ENCODE measurements around the gene POMGNT1. TPM values are rescaled to one million over a fixed set of nuclear protein-coding genes. Genes with fewer than 3 reads are reported as not detected.

Gene POMGNT1
- total RNA-seq, 1 experiment from 2014 or later: 92.5 TPM

GRCh38 chr1:46210561-46210960 lies 12.3 kb upstream of the POMGNT1 start:
- no TSS peak for BruUV-seq (replicated peaks)
- ATAC-seq (no peak), DNase-seq (no peak)
- Histone ChIP-seq H2AFZ (ENCODE audit: low read length) (no peak overlapping the region), H3F3A (ENCODE audit: low read length, unreplicated experiment) (no peaks in the 10 kb centered on the region), H4K20me1 (ENCODE audit: low read length) (no peaks in the 10 kb centered on the region), H3K4me1 (ENCODE audit: insufficient read depth, low read length) (no peaks in the 10 kb centered on the region), H3K9me3 (ENCODE audit: low read length) (no peaks in the 10 kb centered on the region), H3K9me2 (replicated peaks; ENCODE audit: low read length) (no peaks in the 10 kb centered on the region), H3K27me3 (ENCODE audit: low read length) (no peaks in the 10 kb centered on the region), H3K36me3 (ENCODE audit: low read depth, low read length) (no peaks in the 10 kb centered on the region), H3K79me2 (ENCODE audit: low read length) (no peaks in the 10 kb centered on the region), H3K4me3 (ENCODE audit: low read length) (no peak overlapping the region), H3K27ac (ENCODE audit: low read length) (no peak overlapping the region), H3K4me2 (ENCODE audit: low read length) (no peak overlapping the region), H3K9ac (ENCODE audit: low read length) (no peak overlapping the region)
- ChIA-PET CTCF (no interaction called here), POLR2A (ENCODE audit: unreplicated experiment) (interaction anchor here (0.6 kb wide), 1 partner anchor 620 kb away, joined by 3 read pairs; no protein-coding TSS in a partner anchor)
- intact Hi-C loops (cut with micrococcal nuclease): no loop called here
- TF ChIP-seq EZH2phosphoT487 (IDR thresholded peaks at IDR 0.05; ENCODE audit: borderline replicate concordance, low read length) (no peak), EZH2 (IDR thresholded peaks at IDR 0.05; ENCODE audit: low read length, unreplicated experiment) (no peak)
- TF ChIP-seq, protein P1, sequence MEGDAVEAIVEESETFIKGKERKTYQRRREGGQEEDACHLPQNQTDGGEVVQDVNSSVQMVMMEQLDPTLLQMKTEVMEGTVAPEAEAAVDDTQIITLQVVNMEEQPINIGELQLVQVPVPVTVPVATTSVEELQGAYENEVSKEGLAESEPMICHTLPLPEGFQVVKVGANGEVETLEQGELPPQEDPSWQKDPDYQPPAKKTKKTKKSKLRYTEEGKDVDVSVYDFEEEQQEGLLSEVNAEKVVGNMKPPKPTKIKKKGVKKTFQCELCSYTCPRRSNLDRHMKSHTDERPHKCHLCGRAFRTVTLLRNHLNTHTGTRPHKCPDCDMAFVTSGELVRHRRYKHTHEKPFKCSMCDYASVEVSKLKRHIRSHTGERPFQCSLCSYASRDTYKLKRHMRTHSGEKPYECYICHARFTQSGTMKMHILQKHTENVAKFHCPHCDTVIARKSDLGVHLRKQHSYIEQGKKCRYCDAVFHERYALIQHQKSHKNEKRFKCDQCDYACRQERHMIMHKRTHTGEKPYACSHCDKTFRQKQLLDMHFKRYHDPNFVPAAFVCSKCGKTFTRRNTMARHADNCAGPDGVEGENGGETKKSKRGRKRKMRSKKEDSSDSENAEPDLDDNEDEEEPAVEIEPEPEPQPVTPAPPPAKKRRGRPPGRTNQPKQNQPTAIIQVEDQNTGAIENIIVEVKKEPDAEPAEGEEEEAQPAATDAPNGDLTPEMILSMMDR (conservative IDR thresholded peaks at IDR 0.05; ENCODE audit: low read depth, low read length): no peak

- no peaks in the 10 kb centered on the region for H3F3A ChIP-seq (ENCODE audit: low read length, unreplicated experiment)
- no peaks in the 10 kb centered on the region for H3K79me2 ChIP-seq (ENCODE audit: low read length)
- no peak overlapping the region for H2AFZ ChIP-seq (ENCODE audit: low read length)
- POLR2A ChIA-PET (ENCODE audit: unreplicated experiment): no interaction called here
- no peak overlapping the region for H3K27ac ChIP-seq (ENCODE audit: low read length)
- H3K27me3 ChIP-seq (ENCODE audit: low read length): no peaks in the 10 kb centered on the region
- CTCF ChIA-PET: no interaction called here
- BruUV-seq (replicated peaks): no TSS peak
- intact Hi-C loops (cut with micrococcal nuclease): no loop called here
- DNase-seq (no peak), ATAC-seq (no peak)
- H3K9me2 ChIP-seq (replicated peaks; ENCODE audit: low read length): no peaks in the 10 kb centered on the region
- no peaks in the 10 kb centered on the region for H3K9me3 ChIP-seq (ENCODE audit: low read length)
- no peak overlapping the region for H3K4me2 ChIP-seq (ENCODE audit: low read length)
- no peaks in the 10 kb centered on the region for H4K20me1 ChIP-seq (ENCODE audit: low read length)
- H3K4me1 ChIP-seq (ENCODE audit: insufficient read depth, low read length): no peaks in the 10 kb centered on the region
- H3K36me3 ChIP-seq (ENCODE audit: low read depth, low read length): no peaks in the 10 kb centered on the region
- H3K9ac ChIP-seq (ENCODE audit: low read length): no peak overlapping the region
- TF ChIP-seq, protein P1 (conservative IDR thresholded peaks at IDR 0.05; ENCODE audit: low read depth, low read length): no peak
- no peak for TF ChIP-seq EZH2 (IDR thresholded peaks at IDR 0.05; ENCODE audit: low read length, unreplicated experiment)
- no peak for TF ChIP-seq EZH2phosphoT487 (IDR thresholded peaks at IDR 0.05; ENCODE audit: borderline replicate concordance, low read length)
- no peak overlapping the region for H3K4me3 ChIP-seq (ENCODE audit: low read length)
These were observed 8.2 kb upstream of the POMGNT1 start for GRCh38 chr1:46206399-46206798.

- BruUV-seq (replicated peaks): no TSS peak
- no peak for DNase-seq
- H3K4me2 ChIP-seq (ENCODE audit: low read length): no peak overlapping the region
These were observed 7.6 kb upstream of the POMGNT1 start for GRCh38 chr1:46205791-46206190.

More at GRCh38 chr1:46205791-46206190, 7.6 kb upstream of the POMGNT1 start:
- Histone ChIP-seq H3K4me3 (ENCODE audit: low read length) (no peak overlapping the region), H2AFZ (ENCODE audit: low read length) (no peak overlapping the region), H3K27me3 (ENCODE audit: low read length) (no peaks in the 10 kb centered on the region), H3F3A (ENCODE audit: low read length, unreplicated experiment) (no peaks in the 10 kb centered on the region), H3K9ac (ENCODE audit: low read length) (no peak overlapping the region), H3K9me2 (replicated peaks; ENCODE audit: low read length) (no peaks in the 10 kb centered on the region), H3K27ac (ENCODE audit: low read length) (no peak overlapping the region), H3K36me3 (ENCODE audit: low read depth, low read length) (no peaks in the 10 kb centered on the region), H3K79me2 (ENCODE audit: low read length) (no peaks in the 10 kb centered on the region), H3K9me3 (ENCODE audit: low read length) (no peaks in the 10 kb centered on the region), H3K4me1 (ENCODE audit: insufficient read depth, low read length) (no peaks in the 10 kb centered on the region), H4K20me1 (ENCODE audit: low read length) (no peaks in the 10 kb centered on the region)
- TF ChIP-seq EZH2phosphoT487 (IDR thresholded peaks at IDR 0.05; ENCODE audit: borderline replicate concordance, low read length) (no peak), EZH2 (IDR thresholded peaks at IDR 0.05; ENCODE audit: low read length, unreplicated experiment) (no peak)
- TF ChIP-seq, protein P1 (conservative IDR thresholded peaks at IDR 0.05; ENCODE audit: low read depth, low read length): no peak
- intact Hi-C loops (cut with micrococcal nuclease): no loop called here
- ChIA-PET CTCF (no interaction called here), POLR2A (ENCODE audit: unreplicated experiment) (no interaction called here)
- ATAC-seq: no peak
